ENCODE measurements around the gene LSAMP.
A peak's percentile ranks its signal among the peaks of the same experiment; 100 is the strongest.
"Not testable (repeated sequence)": the region's sequence is repeated elsewhere in the genome, so short reads cannot be mapped to it uniquely, and the experiment has no call there.

Gene LSAMP

GRCh38 chr3:115861166-115861733, 584.0 kb downstream of the LSAMP start:
- no peak for DNase-seq

DNA sequence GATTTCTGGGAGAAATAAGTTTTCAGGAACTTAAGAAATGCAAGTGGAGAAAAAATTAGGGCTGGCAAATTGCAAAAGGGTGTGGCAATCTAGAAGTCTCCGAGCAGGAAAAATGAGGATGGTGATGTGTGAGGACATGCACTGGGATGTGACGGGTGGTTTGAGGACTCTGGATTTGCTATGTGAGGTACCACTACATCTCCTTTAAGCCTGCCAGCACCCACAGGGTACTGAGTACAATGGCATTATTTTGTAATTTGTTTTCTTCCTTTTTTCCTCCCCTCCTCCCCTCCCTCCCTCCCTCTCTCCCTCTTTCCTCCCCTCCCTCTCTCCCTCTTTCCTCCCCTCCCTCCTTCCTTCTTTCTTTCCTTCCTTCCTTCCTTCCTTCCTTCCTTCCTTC, 584.5 kb downstream of the LSAMP start:
- DNase-seq, result no peak

DNA sequence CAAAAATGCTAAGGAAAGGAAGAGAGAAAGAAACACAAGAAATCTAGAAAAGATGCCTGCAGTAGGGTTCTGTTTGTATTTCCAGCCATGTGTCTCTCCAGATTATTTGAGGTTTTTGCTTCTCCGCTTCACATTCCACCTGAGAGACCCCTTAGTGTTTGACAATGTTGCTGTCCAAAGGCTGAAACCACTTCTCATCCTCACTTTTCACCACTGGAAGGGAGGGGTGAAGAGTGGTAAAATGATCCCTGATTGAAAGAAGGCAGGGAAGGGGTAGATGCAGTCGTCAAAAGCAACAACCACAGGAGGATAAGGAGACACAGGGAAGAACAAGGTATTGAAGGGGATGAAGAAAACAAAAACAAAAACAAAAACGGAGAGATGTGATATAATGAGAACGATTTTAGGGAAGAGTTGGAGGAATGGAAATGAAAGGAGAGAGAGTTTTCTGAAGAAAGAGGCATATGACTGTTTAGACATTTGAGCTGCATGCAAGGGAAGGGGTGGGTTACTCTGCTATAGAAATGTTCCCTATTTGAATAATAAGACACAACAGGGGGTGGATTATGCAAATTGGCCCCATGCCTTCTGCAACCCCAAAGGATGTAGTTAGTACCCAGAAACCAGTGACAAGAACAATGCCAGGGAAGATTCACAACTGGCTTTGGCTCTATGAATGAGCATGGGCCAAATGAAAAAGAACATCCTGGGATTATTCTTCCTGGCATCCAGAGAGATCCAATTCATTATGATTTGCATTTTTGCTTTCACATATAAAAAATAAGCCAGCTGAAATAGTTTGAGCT, 586.1 kb downstream of the LSAMP start:
- no peak for DNase-seq

- DNase-seq, result peak; percentile 73
Measured at GRCh38 chr3:115857518-115858136, 587.7 kb downstream of the LSAMP start.

- DNase-seq, result no peak
Measured at GRCh38 chr3:115855911-115856310, 589.4 kb downstream of the LSAMP start.

DNA sequence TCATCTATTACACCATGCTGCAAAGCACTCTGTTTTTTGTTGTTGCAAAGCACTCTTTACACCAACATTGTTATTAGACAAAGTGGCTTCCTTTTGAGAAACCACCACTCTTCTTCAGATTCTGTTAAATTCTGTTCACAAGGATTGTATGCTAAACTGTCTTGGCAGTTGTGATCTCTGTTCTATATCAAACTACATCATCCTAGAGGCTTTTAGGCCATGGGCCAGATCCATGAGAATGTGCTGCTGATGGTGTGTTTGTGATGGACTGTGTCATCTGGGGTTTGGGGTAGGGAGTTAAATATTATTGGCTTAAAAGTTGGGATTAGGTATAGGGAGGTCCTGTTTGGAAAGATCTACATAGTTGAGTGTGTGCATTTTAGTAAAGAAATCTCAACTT, 592.2 kb downstream of the LSAMP start:
- no peak for DNase-seq

DNA sequence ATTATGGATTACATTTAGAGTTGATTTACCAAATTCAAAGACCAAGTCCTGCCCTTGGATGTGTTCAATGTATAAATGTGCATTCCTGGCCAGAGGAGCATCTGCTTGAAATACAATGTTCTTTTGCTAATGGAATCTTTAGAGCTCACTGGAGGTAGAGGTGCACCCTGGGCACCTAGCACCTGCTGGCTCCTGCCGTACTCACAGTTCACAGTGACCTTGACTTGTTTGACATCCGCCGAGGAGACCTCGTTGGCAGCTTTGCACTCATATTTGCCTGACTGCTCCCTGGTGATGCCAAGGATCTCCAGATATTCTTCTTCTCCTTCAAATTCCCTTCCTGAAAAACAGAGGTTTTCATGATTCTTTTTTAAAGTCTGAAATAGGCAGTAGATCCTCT, 593.0 kb downstream of the LSAMP start:
- no peak for DNase-seq

DNA sequence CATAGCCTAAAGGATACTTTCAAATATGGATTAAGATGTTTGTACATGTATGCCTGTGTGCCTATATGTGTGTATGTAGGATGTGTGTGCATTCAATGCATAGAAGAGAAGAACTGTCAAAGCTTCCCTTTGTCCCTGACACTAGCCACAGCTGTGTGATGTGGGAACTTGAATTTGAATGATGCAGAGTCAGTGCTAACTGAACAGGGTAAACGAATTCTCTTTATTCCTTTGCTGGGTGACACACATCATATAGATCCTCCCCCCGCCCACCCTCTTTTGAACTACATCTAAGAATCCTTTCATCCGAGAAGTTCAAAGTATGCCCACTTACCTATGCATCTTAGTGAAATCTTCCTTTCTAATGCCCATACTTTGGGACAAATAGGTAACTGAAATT, 593.7 kb downstream of the LSAMP start:
- DNase-seq, result no peak

- DNase-seq, result no peak
Measured at GRCh38 chr3:115848641-115849040, 596.6 kb downstream of the LSAMP start.

GRCh38 chr3:115845986-115846385, 599.3 kb downstream of the LSAMP start:
- no peak for DNase-seq

GRCh38 chr3:115844729-115845128, 600.6 kb downstream of the LSAMP start:
- not testable (repeated sequence) for DNase-seq

- DNase-seq, result no peak
Measured at GRCh38 chr3:115843206-115843605, 602.1 kb downstream of the LSAMP start.

DNA sequence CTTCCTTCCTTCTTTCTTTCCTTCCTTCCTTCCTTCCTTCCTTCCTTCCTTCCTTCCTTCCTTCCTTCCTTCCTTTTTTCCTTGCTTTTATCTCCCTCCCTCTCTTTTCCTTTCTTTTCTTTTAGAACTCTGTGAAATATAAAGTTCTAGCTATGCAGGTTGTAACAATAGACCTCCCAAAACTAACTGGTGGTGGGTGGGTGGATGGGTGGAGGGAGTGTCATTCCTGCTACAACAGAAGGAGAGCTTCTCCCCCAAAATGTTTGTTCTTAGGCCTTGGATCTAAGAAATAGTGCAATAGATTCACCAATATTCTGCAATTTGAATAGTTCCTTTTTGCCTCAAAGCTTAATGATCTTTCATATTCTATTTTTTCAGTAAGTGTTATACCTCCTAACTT, 606.0 kb downstream of the LSAMP start:
- no peak for DNase-seq

DNA sequence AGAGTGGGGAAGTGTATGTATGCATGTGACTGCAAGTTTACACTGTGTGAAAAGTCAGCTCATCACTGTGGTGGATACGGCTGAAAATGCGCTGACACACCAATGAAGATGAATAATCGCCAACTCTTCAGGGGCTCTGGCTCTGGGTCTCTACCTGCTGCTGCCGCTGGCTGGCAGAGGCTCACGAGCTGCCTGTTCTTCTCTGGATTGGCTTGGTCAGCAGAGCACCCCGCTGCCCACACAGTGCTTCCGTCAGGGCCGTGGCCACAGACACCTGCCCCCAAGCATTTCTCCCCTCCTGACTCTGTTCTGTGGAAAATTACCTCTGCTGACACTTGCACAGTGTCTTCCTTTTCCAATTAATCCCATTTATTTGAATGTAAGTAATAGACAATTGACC, 606.5 kb downstream of the LSAMP start:
- no peak for DNase-seq

DNA sequence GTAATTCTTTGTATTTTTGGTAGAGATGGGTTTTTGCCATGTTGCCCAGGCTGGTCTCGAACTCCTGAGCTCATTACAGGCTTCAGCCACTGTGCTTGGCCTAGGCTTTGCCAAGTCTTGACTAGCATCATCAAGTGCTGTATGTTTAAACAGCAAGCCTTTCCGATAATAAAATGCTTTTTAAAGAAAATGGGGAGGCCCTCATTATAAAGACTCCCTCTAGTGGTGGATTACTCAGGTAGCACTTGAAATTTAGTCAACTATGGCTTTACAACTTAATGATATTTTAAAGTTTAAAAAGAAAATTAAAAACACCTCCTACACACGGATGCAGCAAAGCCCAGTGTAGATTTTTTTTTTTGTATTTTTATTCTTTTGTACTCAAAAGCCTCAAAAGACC, 608.3 kb downstream of the LSAMP start:
- peak; percentile 61 for DNase-seq

- DNase-seq, result no peak
Measured at GRCh38 chr3:115835946-115836345, 609.3 kb downstream of the LSAMP start.

- no peak for DNase-seq
Measured at GRCh38 chr3:115834068-115834467, 611.2 kb downstream of the LSAMP start.

DNA sequence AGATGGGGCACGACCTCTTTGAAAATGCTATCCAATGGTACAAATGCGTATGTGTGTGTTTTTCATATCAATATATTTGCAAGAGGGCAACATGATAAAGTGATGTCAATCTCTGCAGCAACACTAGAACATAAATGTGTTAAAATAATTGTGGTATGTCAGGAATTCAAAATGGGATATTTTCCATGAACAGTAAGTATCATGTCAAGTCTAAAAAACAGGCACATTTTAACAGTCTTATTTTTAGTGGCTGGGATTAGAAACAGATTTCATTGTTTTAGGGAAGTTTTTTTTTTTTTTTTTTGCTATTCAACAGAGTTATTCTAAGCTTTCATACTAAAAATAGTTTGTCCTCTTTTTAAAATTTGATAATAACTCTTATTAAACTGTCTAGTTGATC, 612.2 kb downstream of the LSAMP start:
- no peak for DNase-seq

GRCh38 chr3:115832265-115832664, 613.0 kb downstream of the LSAMP start:
- DNase-seq, result peak; percentile 49

- peak; percentile 16 for DNase-seq
Measured at GRCh38 chr3:115831864-115832263, 613.4 kb downstream of the LSAMP start.

DNA sequence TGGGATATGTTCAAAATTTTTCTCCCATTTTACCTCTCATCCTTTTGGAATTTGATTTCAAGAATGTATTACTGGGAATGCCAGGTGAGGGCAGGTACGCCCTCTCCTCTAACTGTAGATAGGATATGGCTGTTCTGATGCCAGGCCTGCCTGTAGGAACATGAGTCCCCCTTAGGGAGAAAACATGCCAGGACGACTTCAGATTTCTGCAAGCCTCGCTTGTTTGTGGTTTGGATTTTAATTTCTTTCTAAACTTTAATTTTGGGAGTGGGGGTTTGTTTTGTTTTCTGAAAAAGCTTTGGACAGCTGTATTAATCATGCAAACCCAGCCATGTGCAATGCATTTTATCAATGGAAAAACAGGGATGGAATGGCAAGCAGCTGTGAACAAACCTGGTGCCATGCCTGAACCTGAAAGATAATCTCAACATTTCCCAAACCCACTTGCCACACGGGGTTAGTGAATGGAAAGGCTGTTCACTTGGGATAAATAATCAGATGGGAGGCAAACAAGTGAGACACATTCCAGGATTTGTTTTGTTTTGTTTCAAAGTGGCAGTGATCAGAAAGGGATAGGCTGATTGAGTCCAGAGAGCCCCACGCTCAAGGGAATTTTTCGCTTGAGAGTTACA, 614.4 kb downstream of the LSAMP start:
- peak; percentile 100 for DNase-seq

GRCh38 chr3:115828401-115828800, 616.9 kb downstream of the LSAMP start:
- no peak for DNase-seq

- peak; percentile 31 for DNase-seq
Measured at GRCh38 chr3:115827495-115827894, 617.8 kb downstream of the LSAMP start.

DNA sequence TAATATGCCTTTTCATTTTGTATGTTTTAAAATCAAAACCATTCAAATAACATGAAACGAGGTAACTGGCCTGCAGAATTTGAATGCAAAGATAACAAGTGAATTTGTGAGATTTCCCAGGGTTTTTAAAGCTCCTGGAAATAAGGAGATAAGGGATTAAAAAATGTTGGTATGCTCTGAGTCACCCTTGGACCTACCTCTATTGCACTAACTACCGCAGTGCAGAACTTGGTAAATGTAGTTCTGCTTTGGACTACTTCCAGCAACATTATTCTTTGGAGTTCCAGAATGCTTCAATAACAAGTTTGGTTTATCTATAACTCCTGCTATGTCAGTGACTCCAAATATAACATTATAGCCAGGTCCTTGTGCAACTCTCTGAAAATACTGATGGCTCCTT, 620.2 kb downstream of the LSAMP start:
- no peak for DNase-seq

All from NCI-H2171 treated with DMSO at 0.1 percent for 48 hours (cell line).